Myocyte (in vitro differentiated cells): ENCODE measurements around the gene CAMSAP1. TPM values are rescaled to one million over a fixed set of nuclear protein-coding genes. Genes with fewer than 3 reads are reported as not detected.
A peak's percentile ranks its signal among the peaks of the same experiment; 100 is the strongest.

ENCODE experiments used
- DNase-seq: peaks from one replicate; pipeline ENCODE4 v3.0.0-alpha.2; 2012; ENCODE audit warnings: low read depth
- total RNA-seq: library from RNA; depleted of rRNA; stranded (reverse); fragments of >200 nt; gene quantifications from 2 replicates; pipeline ENCODE4 v1.2.3, GENCODE V29; 2014

CAMSAP1 gene
- total RNA-seq, 1 donor from 2014 or later: 57.8 TPM

- DNase-seq: peak; percentile 40
Observed at GRCh38 chr9:135815830-135816650, 91.3 kb downstream of the CAMSAP1 start.

GRCh38 chr9:135815413-135815812 is 91.9 kb downstream of the CAMSAP1 start:
- DNase-seq: no peak

GRCh38 chr9:135814421-135815095 is 92.8 kb downstream of the CAMSAP1 start:
- no peak for DNase-seq

- no peak for DNase-seq
Observed at GRCh38 chr9:135813671-135814290, 93.6 kb downstream of the CAMSAP1 start.

- DNase-seq: no peak
Observed at GRCh38 chr9:135812961-135813360, 94.4 kb downstream of the CAMSAP1 start.

- DNase-seq: peak; percentile 74
Observed at GRCh38 chr9:135811801-135812200, 95.5 kb downstream of the CAMSAP1 start.

- DNase-seq: no peak
Observed at GRCh38 chr9:135810806-135811575, 96.4 kb downstream of the CAMSAP1 start.

GRCh38 chr9:135809166-135809565 is 98.2 kb downstream of the CAMSAP1 start:
- no peak for DNase-seq

GRCh38 chr9:135805422-135806022 is 101.8 kb downstream of the CAMSAP1 start:
- DNase-seq: no peak

GRCh38 chr9:135804581-135805421 is 102.5 kb downstream of the CAMSAP1 start:
- no peak for DNase-seq

- DNase-seq: no peak
Observed at GRCh38 chr9:135803441-135803840, 103.9 kb downstream of the CAMSAP1 start.

GRCh38 chr9:135802876-135803419 is 104.4 kb downstream of the CAMSAP1 start:
- DNase-seq: no peak

- DNase-seq: no peak
Observed at GRCh38 chr9:135801070-135801469, 106.3 kb downstream of the CAMSAP1 start.

- no peak for DNase-seq
Observed at GRCh38 chr9:135799261-135799660, 108.1 kb downstream of the CAMSAP1 start.

GRCh38 chr9:135798263-135798585 is 109.1 kb downstream of the CAMSAP1 start:
- no peak for DNase-seq

- DNase-seq: peak; percentile 56
Observed at GRCh38 chr9:135797507-135798262, 109.7 kb downstream of the CAMSAP1 start.

- DNase-seq: peak; percentile 31
Observed at GRCh38 chr9:135796784-135797485, 110.4 kb downstream of the CAMSAP1 start.

GRCh38 chr9:135795391-135795790 is 112.0 kb downstream of the CAMSAP1 start:
- no peak for DNase-seq
